Calu3 (cell line): Measurements from ENCODE around the gene RPA4. TPM values are rescaled to one million over a fixed set of nuclear protein-coding genes. Genes with fewer than 3 reads are reported as not detected.

ENCODE experiments used
- BruUV-seq: library from RNA; stranded (reverse); fragments of 400-500 nt; replicated peaks from 2 replicates; lab custom pipeline; 2021; lab: Mats Ljungman, UMichigan
- CTCF ChIA-PET: fragments of 300-600 bp; sonication (Branson Sonifier 250); formaldehyde crosslinking; loops from one replicate; lab custom pipeline; 2022; ENCODE audit warnings: antibody characterized with exemption; lab: Charles Lee
- DNase-seq: peaks from one replicate; pipeline ENCODE4 v3.0.0; 2022
- H3K27ac Mint-ChIP-seq: one replicate; pipeline ENCODE4 v1.8.0; 2022; ENCODE audit warnings: mixed read lengths; ENCODE audit not compliant: unreplicated experiment
- H3K27me3 Mint-ChIP-seq: one replicate; pipeline ENCODE4 v1.8.0; 2022; ENCODE audit warnings: mixed read lengths; ENCODE audit not compliant: unreplicated experiment
- H3K36me3 Mint-ChIP-seq: one replicate; pipeline ENCODE4 v1.8.0; 2022; ENCODE audit warnings: mild to moderate bottlenecking, moderate library complexity, mixed read lengths; ENCODE audit not compliant: insufficient read depth, unreplicated experiment
- H3K4me1 Mint-ChIP-seq: one replicate; pipeline ENCODE4 v1.8.0; 2022; ENCODE audit warnings: mild to moderate bottlenecking, low read depth, mixed read lengths; ENCODE audit not compliant: unreplicated experiment
- H3K4me3 Mint-ChIP-seq: one replicate; pipeline ENCODE4 v1.8.0; 2022; ENCODE audit warnings: mild to moderate bottlenecking, low read depth, moderate library complexity, mixed read lengths; ENCODE audit not compliant: unreplicated experiment
- H3K9me3 Mint-ChIP-seq: one replicate; pipeline ENCODE4 v1.8.0; 2022; ENCODE audit warnings: low read depth, mixed read lengths; ENCODE audit not compliant: unreplicated experiment
- CTCF ChIP-seq: fragments of 200-600 bp; IDR thresholded peaks from one replicate; pipeline ENCODE4 v1.8.0; 2022; ENCODE audit warnings: antibody characterized with exemption; ENCODE audit not compliant: unreplicated experiment
- intact Hi-C: fragments of 100-400 bp; cut with micrococcal nuclease; formaldehyde crosslinking; loops from one replicate; pipeline ENCODE4 v1.10.0; 2022; ENCODE audit not compliant: unreplicated experiment
- total RNA-seq: library from RNA; stranded (reverse); gene quantifications from 2 replicates; pipeline ENCODE4 v1.2.3, GENCODE V29; 2022

Gene RPA4
- total RNA-seq, 1 experiment from 2014 or later = 1.3 TPM

GRCh38 chrX:96861218-96861617 lies 22.5 kb upstream of the RPA4 start:
- CTCF ChIA-PET = no interaction called here
- H3K9me3 Mint-ChIP-seq = no peaks in the 10 kb centered on the region
- intact Hi-C loops = no loop called here
- TF ChIP-seq CTCF = no peak
- H3K4me1 Mint-ChIP-seq = no peaks in the 10 kb centered on the region
- H3K36me3 Mint-ChIP-seq = no peaks in the 10 kb centered on the region
- no peak for DNase-seq
- no peaks in the 10 kb centered on the region for H3K27me3 Mint-ChIP-seq
- no TSS peak for BruUV-seq
- H3K27ac Mint-ChIP-seq = no peak overlapping the region
- no peak overlapping the region for H3K4me3 Mint-ChIP-seq

- Mint-ChIP-seq H3K27ac (no peak overlapping the region), H3K4me1 (no peaks in the 10 kb centered on the region), H3K9me3 (no peaks in the 10 kb centered on the region), H3K4me3 (no peak overlapping the region), H3K36me3 (no peaks in the 10 kb centered on the region), H3K27me3 (no peaks in the 10 kb centered on the region)
- no TSS peak for BruUV-seq
- intact Hi-C loops = no loop called here
- CTCF ChIA-PET = no interaction called here
- DNase-seq = no peak
- TF ChIP-seq CTCF = no peak
These were observed 22.0 kb upstream of the RPA4 start for GRCh38 chrX:96861661-96862060.

GRCh38 chrX:96884027-96884426 lies 319 bp downstream of the RPA4 start:
- no peaks in the 10 kb centered on the region for H3K27me3 Mint-ChIP-seq

GRCh38 chrX:96889726-96890125 lies 6.0 kb downstream of the RPA4 start:
- no peak for DNase-seq
- H3K4me3 Mint-ChIP-seq = no peak overlapping the region
- CTCF ChIA-PET = no interaction called here
- BruUV-seq = no TSS peak
- H3K27ac Mint-ChIP-seq = no peak overlapping the region
- no peaks in the 10 kb centered on the region for H3K9me3 Mint-ChIP-seq
- no peak for TF ChIP-seq CTCF
- intact Hi-C loops = no loop called here
- no peaks in the 10 kb centered on the region for H3K4me1 Mint-ChIP-seq
- no peaks in the 10 kb centered on the region for H3K27me3 Mint-ChIP-seq
- H3K36me3 Mint-ChIP-seq = no peaks in the 10 kb centered on the region

More at GRCh38 chrX:96884027-96884426, 319 bp downstream of the RPA4 start:
- DNase-seq = no peak
- H3K36me3 Mint-ChIP-seq = no peaks in the 10 kb centered on the region
- intact Hi-C loops = no loop called here
- no peaks in the 10 kb centered on the region for H3K4me1 Mint-ChIP-seq
- H3K27ac Mint-ChIP-seq = no peak overlapping the region
- TF ChIP-seq CTCF = no peak
- BruUV-seq = no TSS peak
- no peak overlapping the region for H3K4me3 Mint-ChIP-seq
- CTCF ChIA-PET = no interaction called here
- H3K9me3 Mint-ChIP-seq = no peaks in the 10 kb centered on the region
